Endothelial cell of umbilical vein (primary cell): ENCODE results near the gene NPFFR1. TPM values are rescaled to one million over a fixed set of nuclear protein-coding genes. Genes with fewer than 3 reads are reported as not detected.

ENCODE experiments used
- polyA plus RNA-seq, 4 experiments: library from polyadenylated mRNA; depleted of rRNA in 3 of 4; stranded (reverse) in 3 of 4; unstranded in 1 of 4; fragments of >200 nt; gene quantifications; 2 replicates each; pipeline versions ENCODE4 v1.2.1 to v1.2.3, GENCODE V29; 2011 to 2012; ENCODE audit warnings: missing spikeins in 1 of 4
- small RNA-seq: library from RNA; depleted of rRNA; stranded (forward); fragments of <200 nt; gene quantifications from one replicate; pipeline ENCODE3, GENCODE V24; 2012; ENCODE audit warnings: low replicate concordance, low read depth; ENCODE audit not compliant: insufficient read depth, insufficient read length
- total RNA-seq: library from RNA; stranded (reverse); gene quantifications from 2 replicates; pipeline ENCODE4 v1.2.3, GENCODE V29; 2021

Gene NPFFR1
- total and polyA plus RNA-seq, 2 donors (not counting 3 experiments of a cell fraction or from before 2014, with no cell fraction given), result not detected

Small RNA genes lying within 50 kb of the gene (small RNA-seq; reads per million reads assigned to genes)
- not detected for gene RPS25P9

Other genes starting within 250 kb of the NPFFR1 start
- gene MACROH2A2, start 231.2 kb downstream of the NPFFR1 start, total RNA-seq, result not detected in 2 replicates
- gene MACROH2A2, start 231.2 kb downstream of the NPFFR1 start, polyA plus RNA-seq, result 0.08 TPM in 1 of 2 replicates, not detected in the other
- 6.6 and 8.7 TPM in 2 replicates for gene AIFM2, start 151.2 kb downstream of the NPFFR1 start, total RNA-seq
- gene AIFM2, start 151.2 kb downstream of the NPFFR1 start, polyA plus RNA-seq, result 6.6 and 6.9 TPM in 2 replicates
- 6.7 and 7.8 TPM in 2 replicates for gene TYSND1, start 137.3 kb downstream of the NPFFR1 start, total RNA-seq
- 5.1 and 5.9 TPM in 2 replicates for gene TYSND1, start 137.3 kb downstream of the NPFFR1 start, polyA plus RNA-seq
- 116 and 130 TPM in 2 replicates for gene SAR1A, start 113.5 kb downstream of the NPFFR1 start, total RNA-seq
- gene SAR1A, start 113.5 kb downstream of the NPFFR1 start, polyA plus RNA-seq, result 27.3 and 33.2 TPM in 2 replicates
- 115 and 140 TPM in 2 replicates for gene PPA1, start 50.6 kb downstream of the NPFFR1 start, total RNA-seq
- gene PPA1, start 50.6 kb downstream of the NPFFR1 start, polyA plus RNA-seq, result 48.5 and 63.5 TPM in 2 replicates
- gene LRRC20, start 98.6 kb upstream of the NPFFR1 start, total RNA-seq, result 9.6 and 14.7 TPM in 2 replicates
- 19.8 and 24.4 TPM in 2 replicates for gene LRRC20, start 98.6 kb upstream of the NPFFR1 start, polyA plus RNA-seq
- gene EIF4EBP2, start 120.1 kb upstream of the NPFFR1 start, total RNA-seq, result 46.6 and 47.0 TPM in 2 replicates
- gene EIF4EBP2, start 120.1 kb upstream of the NPFFR1 start, polyA plus RNA-seq, result 13.9 and 18.2 TPM in 2 replicates
- gene NODAL, start 157.7 kb upstream of the NPFFR1 start, total RNA-seq, result not detected in 2 replicates
- gene NODAL, start 157.7 kb upstream of the NPFFR1 start, polyA plus RNA-seq, result not detected in 2 replicates
- 62.1 and 73.3 TPM in 2 replicates for gene PALD1, start 194.8 kb upstream of the NPFFR1 start, total RNA-seq
- gene PALD1, start 194.8 kb upstream of the NPFFR1 start, polyA plus RNA-seq, result 16.6 and 20.7 TPM in 2 replicates